SK-N-SH treated with all-trans-retinoic acid at 6 μM for 48 hours (cell line): ENCODE results near the gene ZNF749.

Experiments used
- ARNTL ChIP-seq: fragments of 450-650 bp; formaldehyde crosslinking; IDR thresholded peaks from 2 replicates; pipeline ENCODE4 v1.5.0; 2020; ENCODE audit warnings: low read depth, mild to moderate bottlenecking, moderate library complexity, borderline replicate concordance
- RARB ChIP-seq: fragments of 250-450 bp; sonication (Bioruptor Pico); IDR thresholded peaks from 2 replicates; pipeline ENCODE4 v1.8.0; 2021; ENCODE audit warnings: mild to moderate bottlenecking, moderate library complexity
- ZC3H10 ChIP-seq: fragments of 250-450 bp; sonication (Bioruptor Pico); IDR thresholded peaks from 2 replicates; pipeline ENCODE4 v1.5.1; 2021; ENCODE audit warnings: mild to moderate bottlenecking, moderate library complexity

- TF ChIP-seq ARNTL (CRISPR knock-in tag) = no peak
- no peak for TF ChIP-seq ZC3H10 (CRISPR knock-in tag)
- no peak for TF ChIP-seq RARB (CRISPR knock-in tag)
These were observed 7.0 kb downstream of the ZNF749 start for GRCh38 chr19:57441979-57442752.
